Renal cortex interstitium (tissue), 11 donors: Measurements from ENCODE around the gene CALCOCO2. TPM values are rescaled to one million over a fixed set of nuclear protein-coding genes. Genes with fewer than 3 reads are reported as not detected.
"Not testable (repeated sequence)": the region's sequence is repeated elsewhere in the genome, so short reads cannot be mapped to it uniquely, and the experiment has no call there.

ENCODE experiments used
- DNase-seq, 11 donors: peaks; one replicate each; pipeline ENCODE4 v3.0.0-alpha.2; 2013; ENCODE audit warnings: low read depth in 9 of 11, low spot score in 4 of 11; ENCODE audit errors: extremely low read depth in 1 of 11
- polyA plus RNA-seq, 3 donors: library from polyadenylated mRNA; unstranded; fragments of 120-200 nt; gene quantifications; one replicate each; pipeline ENCODE4 v1.2.1, GENCODE V29; 2013; ENCODE audit not compliant: insufficient read length in 3 of 3

Gene CALCOCO2
- polyA plus RNA-seq, 3 donors = 71.9 to 83.7 (median 81.1) TPM

DNA sequence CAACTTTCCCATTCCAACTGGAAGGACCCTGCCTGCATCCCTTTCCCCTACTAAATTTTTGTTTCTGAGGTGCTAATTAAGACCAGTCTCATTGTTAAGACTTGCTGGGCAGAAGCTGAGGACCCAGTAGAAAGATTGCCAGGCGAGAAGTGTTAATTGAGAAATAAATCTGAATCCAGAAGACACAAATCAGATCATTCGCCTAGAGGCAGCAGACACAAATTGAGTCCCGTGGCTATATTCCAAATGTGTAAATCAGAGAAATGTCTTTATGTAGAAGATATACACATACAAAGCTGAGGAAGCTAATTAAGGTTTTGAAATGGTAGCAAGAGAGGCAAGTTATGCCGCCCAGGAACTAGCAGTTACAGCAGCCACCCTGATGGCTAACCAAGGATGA, 29.6 kb downstream of the CALCOCO2 start:
- DNase-seq = no peak

DNA sequence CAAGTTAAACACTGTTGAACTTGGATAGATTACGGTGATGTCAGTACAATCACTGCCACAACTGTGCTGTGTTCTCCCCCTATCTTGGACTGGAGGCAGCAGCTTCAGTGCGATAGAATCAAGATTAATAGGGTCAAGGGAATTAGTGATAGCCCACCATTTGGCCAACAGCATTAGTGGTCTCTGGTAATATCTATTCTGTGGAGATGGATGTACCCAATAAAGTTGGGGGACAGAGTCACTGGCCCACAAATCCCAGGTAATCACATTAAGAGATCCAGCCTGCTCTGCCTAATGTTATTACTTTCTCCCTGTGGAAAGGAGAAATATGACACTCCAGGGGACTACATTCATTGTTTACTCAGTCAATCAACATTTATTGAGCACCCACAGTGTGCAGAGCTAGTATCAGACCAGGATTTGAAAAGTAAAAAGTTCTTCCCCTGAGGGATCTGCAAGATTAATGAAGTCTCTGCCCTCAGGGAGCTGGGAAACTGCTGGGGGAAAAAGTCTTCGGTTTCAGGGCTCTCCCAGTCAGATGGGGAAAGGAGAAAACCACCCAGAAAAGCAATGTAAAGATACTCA, 38.2 kb downstream of the CALCOCO2 start:
- DNase-seq = no peak

DNA sequence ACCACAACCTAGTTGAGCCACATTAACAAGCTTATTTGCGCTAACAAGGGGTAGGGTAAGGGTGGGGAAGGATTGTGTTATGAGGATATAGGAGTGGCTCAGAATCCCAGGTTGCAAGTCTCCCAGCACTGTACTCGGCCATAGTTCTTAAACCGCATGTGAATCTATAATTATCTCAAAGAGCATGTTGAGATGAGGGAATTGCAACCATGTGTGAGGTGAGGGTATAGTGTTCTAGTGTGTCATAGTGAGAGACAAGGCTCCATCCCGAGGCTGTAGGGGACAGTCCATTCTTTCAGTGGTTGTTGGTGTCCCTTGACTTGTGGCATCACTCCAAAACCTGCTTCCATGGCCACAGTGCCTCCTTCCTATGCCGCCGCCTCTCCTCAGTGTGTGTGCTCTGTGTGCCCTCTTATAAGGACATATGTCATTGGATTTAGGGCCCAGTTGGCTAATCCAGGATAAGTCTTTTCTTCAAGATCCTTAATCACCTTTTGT, 39.0 kb downstream of the CALCOCO2 start:
- no peak for DNase-seq

DNA sequence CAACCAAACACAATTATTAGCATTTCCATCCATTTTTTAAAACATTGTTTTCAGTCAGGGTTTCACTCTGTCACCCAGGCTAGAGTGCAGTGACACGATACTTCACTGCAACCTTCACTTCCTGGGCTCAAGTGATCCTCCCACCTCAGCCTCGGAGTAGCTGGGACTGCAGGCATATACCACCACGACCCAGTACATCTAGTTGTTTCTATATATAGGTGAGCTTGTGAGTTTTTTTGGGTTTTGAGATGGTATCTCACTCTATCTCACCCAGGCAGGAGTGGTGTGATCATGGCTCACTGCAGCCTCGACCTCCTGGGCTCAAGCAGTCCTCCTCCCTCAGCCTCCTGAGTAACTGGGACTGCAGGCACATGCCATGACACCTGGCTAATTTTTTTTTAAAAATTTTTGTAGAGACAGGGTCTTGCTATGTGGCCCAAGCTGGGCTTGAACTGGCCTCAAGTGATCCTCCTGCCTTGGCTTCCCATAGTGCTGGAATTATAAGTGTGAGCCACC, 40.3 kb downstream of the CALCOCO2 start:
- no peak for DNase-seq

DNA sequence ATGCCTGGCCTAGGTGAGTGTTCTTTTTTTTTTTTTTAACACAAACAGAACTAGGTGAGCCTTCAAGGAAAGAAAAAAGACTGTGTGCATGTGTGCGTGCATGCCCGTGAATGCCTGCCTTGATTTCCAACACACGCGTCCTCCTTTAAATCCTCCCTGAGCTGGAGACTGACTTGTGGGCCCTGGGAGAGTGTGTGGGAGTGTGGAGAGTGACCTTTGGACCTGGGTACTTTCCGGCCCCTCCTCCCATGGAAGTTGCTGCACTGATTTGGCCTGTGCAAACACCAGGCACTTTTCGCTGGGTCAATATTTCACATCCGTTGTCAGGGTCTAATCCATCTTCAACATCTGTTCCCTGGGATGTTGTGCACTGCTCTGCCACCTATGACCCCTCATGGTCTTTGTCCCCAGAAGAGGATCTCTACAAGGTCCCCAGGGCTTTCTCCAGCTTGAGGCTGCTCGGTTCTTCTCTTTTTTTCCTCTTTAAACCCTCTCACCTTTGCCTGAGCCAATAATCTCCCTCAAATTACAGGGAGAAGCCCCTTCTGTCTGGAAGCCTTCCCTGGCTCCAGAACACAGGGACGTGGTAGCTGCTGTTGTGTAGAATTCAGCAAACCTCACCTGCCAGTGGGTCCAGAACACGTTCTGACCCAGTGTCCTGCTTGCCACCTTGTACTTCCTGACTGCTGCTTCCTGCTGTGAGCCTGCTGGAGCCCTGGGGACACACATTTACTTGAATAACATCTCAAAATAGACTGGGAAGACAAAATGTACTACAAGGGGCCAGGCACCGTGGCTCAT, 40.9 kb downstream of the CALCOCO2 start:
- peak in 5 of 11 donors; percentile 41 to 67 (median 49) for DNase-seq

DNA sequence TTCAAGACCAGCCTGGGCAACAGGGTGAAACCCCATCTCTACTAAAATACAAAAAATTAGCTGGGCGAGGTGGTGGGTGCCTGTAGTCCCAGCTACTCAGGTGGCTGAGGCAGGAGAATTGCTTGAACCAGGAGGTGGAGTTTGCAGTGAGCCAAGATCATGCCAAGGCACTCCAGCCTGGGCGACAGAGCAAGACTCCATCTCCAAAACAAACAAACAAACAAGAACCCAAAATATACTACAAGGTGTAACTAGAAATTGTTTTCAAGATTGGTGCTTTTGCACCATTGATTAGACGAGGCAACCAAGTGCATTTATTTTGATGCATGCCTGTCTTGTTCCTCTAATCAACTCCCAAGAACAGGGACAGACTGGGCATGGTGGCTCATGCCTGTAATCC, 41.6 kb downstream of the CALCOCO2 start:
- DNase-seq = not testable (repeated sequence)

DNA sequence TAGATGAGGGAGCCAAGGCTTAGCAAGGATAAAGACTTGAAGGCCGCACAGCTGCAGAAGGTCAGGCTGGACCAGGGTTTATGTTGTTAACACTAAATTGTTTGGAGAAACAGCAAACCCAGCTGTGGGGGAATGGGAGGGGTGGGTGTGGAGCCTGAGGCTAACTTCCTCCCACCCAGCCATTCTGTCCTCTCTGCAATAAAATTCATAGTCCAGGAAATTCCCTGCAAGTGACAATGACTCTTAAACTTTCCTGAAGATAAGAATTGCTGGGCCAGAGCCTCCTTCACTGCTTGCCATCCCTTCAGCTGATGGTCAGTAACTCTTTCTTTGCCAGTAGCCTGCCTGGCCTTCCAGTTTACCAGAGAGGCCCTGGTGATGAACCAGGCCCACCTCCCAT, 42.4 kb downstream of the CALCOCO2 start:
- DNase-seq = peak in 4 of 11 donors; percentile 41 to 62 (median 52)

DNA sequence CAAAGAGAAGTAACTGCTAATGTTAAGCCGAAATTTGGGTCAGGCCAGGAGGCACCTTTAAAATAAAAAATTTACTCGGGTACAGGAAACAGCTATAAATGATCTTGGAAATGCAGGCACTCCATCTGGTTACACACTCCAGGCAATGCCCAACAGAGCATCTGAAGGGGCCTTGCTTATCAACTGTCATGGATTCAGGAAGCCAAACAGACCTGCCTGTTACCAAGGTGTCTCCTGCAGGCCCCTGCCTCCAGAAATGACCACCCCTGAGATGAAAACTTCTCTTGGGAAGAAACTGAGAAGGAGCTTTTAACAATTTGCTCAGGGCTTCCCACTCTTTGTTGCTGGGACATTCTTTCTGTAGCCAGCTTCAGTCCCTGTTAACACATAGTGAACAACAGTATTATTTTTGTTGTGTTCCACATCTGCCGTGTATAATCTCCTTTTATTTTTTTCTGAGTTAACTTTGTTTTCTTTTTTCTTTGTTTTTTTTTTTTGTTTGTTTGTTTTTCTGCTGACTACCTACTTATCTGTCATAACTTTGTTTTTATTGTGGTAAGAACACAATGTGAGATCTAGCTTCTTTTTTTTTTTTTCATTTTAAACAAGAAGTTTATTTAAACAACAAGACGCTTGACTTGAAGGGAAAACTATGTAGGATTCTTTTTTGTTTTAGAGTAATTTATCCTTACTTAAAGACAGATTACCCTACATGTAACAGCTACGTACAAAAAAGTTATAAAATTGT, 43.0 kb downstream of the CALCOCO2 start:
- DNase-seq = no peak

DNA sequence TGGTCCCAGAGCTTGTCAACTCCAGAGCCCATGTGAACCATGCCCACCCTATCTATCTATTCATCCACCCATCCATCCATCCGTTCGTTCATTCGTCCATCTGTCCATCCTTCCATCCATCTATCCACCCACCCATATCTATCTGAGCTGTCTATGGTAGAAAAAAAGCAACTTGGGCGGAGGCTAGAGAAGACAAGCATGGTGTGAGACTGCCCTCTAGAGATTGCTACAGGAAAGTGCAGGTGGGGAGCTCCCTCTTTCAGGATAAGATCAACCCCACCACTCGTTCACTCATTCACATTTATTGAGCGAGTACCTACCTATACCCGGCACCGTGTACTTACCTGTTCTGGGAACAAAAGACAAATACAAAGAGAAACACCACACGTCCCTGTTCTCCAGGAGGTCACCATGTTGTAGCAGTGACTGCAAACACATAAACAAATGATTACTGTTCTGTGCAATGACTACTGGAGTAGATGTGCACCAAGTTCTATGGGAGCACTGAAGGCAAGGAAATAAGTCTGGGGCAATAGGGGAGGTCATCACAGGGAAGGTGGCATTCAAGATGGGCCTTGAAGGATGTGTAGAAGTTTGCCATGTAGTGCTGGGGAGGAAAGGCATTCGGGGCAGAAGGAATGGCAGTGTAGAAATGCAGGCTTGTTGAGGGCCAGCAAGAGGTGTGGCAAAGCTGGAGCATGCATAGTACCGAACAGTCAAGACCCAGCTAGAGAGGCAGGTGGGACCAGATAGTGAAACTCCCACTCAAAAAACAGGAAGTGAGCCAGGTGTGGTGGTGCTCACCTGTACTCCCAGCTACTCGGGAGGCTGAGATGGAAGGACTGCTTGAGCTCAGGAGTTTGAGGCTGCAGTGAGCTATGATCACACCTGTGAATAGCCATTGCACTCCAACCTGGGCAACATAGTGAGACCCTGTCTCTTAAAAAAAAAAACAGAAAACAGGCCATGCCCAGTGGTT, 48.4 kb downstream of the CALCOCO2 start:
- peak in 6 of 11 donors; percentile 55 to 65 (median 60) for DNase-seq

DNA sequence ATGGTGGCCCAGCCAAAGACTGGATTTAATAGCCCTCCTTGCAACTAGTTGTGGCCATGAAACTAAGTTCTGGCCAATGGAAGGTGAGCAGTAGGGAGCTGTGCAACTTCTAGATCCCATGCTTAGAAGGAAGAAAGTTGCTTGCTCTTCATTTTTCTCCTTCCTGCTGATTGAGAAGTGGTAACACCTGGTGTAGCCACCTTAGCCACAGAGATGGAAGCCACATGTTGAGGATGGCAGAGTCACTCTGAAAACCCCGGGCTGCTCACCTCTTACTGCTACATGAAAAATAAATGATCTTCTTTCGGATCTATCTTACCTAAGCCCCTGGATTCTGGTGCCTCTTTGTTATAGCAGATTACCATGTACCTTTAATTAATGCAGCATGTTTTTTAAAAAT, 51.4 kb downstream of the CALCOCO2 start:
- DNase-seq = no peak

DNA sequence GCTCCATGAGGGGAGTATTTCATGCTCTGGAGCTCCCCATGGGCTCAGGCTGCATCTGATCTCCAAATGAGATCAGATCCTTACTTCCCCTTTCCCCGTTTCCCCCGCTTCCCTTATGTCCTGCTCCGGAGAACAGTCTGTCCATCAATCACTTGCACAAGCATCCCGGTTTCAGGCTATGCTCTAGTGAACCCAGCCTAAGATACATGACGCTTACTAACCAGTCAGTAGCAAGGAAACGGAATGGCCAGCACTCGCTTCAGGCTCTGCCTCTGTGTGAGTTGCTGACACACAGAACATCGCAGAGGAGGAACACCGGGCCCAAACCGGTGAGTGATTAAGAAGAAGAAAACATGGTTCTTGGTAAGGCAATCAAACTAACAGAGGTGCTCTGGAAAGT, 52.3 kb downstream of the CALCOCO2 start:
- DNase-seq = peak in 1 of 11 donors; percentile 26

DNA sequence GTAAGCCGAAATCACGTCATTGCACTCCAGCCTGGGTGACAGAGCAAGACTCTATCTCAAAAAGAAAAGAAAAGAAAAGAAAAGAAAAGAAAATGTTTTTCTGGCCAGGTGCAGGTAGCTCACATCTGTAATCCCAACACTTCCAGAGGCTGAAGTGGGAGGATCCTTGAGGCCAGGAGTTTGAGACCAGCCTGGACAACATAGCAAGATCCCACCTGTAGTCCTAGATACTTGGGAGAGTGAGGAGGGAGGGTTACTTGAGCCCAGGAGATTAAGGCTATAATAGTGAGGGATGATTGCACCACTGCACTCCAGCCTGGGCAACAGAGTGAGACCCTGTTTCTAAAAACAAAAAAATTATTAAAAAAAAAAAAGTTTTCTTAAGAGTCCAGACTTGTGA, 59.3 kb downstream of the CALCOCO2 start:
- no peak for DNase-seq

DNA sequence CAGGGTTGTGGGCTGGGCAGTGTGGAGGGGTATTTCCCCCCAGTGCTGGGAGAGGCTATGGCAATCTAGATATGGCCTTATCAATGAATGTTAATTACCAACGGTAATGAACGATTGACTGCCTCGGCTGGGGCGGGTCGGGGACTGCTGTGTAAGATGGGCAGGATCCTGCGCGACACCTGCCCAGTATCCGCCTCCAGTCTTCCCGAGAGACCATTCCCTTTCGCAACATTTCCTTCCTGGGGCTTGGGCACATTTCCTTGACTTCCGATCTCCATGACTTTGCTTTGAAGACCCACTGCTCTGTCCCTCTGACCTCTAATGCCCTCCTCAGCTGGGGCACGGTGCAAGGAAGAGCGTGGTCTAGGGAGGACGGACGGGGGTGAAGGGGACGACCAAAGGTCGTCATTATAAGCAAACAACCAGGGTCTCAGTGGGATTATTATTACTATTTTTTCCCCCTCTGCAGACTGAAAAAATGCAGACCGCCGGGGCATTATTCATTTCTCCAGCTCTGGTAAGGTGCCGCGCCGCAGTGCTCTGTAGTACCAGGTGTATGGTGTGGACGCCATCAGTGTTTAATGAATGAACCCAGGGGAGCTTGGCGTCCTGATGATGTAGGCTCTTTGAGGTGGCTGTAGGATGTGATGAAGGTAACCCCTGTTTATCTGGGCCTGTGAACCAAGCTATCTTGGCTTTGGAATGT, 62.3 kb downstream of the CALCOCO2 start:
- no peak for DNase-seq

DNA sequence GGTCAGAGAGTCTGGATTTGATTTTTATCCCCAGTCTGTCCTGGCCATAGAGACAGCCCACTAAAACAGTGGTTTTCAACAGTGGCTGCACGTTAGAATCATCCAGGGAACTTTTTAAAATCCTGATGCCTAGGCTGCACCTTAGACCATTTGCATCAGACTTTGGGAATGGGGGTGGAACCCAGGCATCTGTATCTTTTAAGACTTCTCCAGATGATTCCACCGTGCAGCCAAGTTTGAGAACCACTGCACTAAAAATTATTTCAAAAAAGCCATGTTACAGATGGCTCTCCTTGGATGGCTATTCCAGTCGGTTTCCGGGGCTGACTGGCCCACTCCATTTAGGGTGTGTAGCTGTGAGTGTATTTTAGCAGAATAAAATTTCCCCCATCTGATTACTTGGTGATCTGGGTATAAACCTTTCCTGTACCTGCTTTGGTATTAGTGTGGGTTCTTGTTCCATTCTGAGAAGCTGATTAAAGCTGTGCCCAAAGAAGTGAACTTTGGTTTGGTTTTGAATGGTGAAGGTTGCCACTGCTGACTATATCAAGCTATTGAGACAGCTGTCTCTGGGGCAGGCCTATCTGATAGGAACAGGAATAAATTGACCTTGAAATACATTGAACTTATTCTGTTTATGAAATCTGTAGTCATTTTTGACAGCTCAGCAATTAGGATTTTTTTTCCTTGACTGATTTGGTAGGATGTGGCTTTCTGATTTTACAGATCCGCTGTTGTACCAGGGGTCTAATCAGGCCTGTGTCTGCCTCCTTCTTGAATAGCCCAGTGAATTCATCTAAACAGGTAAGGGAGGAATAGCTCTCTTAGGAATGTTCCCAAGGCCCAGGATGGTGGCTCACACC, 63.0 kb downstream of the CALCOCO2 start:
- no peak for DNase-seq

DNA sequence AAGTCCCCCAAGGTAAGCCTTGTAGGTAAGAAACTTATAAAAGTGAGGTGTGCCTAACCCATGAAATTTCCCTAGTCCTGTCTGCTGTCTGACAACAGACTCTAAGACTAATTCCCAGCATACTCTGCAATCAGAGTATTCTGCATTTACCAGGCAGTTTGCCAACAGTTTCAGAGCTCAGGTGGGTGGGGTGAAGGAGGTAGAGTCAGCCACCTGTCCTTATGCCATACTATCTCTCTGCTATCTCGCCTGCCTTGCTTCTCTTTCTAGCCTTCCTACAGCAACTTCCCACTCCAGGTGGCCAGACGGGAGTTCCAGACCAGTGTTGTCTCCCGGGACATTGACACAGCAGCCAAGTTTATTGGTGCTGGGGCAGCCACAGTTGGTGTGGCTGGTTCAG, 64.1 kb downstream of the CALCOCO2 start:
- DNase-seq = no peak

DNA sequence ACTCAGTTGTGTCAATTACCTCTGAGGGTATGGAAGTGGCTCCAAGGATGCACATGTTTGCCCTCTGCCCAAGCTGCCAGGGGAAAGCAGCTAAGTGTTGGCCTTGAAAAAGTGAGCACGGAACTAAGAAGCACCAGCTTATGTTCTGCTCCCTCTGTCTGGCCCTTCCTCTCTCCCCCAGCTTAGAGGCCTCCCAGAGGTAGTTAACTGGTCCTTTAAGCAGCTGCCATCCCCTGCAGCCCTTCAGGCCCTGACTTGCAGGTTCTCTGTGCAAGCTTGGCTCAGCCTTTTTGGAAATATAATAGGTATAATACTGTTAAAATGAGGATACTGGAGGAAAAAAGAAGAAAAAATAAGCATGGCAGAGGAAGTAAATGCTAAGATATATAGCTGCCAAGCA, 70.4 kb downstream of the CALCOCO2 start:
- no peak for DNase-seq

DNA sequence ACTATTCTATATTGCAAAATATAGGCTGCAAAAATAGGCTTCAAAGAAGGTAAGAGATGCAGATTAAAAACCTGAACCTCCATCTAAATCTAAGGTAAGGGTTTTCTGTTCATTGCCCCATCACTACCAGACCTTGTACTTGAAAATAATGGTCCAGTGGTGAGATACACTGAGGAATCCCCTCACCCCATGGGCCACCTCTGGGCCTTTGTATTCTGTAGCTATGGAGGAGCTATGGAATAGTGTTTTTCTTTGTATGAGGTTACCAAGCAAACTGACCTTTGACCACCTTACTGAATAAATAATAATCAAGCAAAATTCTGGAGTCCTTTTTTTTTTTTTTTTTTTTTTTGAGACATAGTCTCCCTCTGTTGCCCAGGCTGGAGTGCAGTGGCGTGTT, 72.6 kb downstream of the CALCOCO2 start:
- no peak for DNase-seq
